Dendritic cell treated with granulocyte-macrophage colony-stimulating factor and Interleukin-4, amounts not matched to agents 40 ng/mL and 50 ng/mL, for 4 days (primary cell): ENCODE results near the gene BTBD7.

Experiments used
- H3K27ac Mint-ChIP-seq: one replicate; pipeline ENCODE4 v1.8.0; 2022; ENCODE audit warnings: mild to moderate bottlenecking, mixed read lengths
- H3K27me3 Mint-ChIP-seq: one replicate; pipeline ENCODE4 v1.8.0; 2022; ENCODE audit warnings: mild to moderate bottlenecking, mixed read lengths
- H3K36me3 Mint-ChIP-seq: one replicate; pipeline ENCODE4 v1.8.0; 2022; ENCODE audit warnings: low read depth, mixed read lengths
- H3K4me1 Mint-ChIP-seq: one replicate; pipeline ENCODE4 v1.8.0; 2022; ENCODE audit warnings: low read depth, mixed read lengths
- H3K4me3 Mint-ChIP-seq: one replicate; pipeline ENCODE4 v1.8.0; 2022; ENCODE audit warnings: mild to moderate bottlenecking, moderate library complexity, mixed read lengths
- H3K9me3 Mint-ChIP-seq: one replicate; pipeline ENCODE4 v1.8.0; 2022; ENCODE audit warnings: mixed read lengths
- intact Hi-C: fragments of 100-400 bp; cut with micrococcal nuclease; formaldehyde crosslinking; loops from one replicate; pipeline ENCODE4 v1.15.0; 2022

Gene BTBD7

GRCh38 chr14:93337143-93337753 is 4.4 kb upstream of the BTBD7 start:
- intact Hi-C loops: loop anchor here (10.0 kb wide), 1 partner anchor 208 kb away; no protein-coding TSS in a partner anchor
- Mint-ChIP-seq H3K9me3 (no peaks in the 10 kb centered on the region), H3K27ac (no peak overlapping the region), H3K4me3 (no peak overlapping the region), H3K4me1 (peaks cover 13% of the 10 kb centered on the region), H3K36me3 (peaks cover 11% of the 10 kb centered on the region), H3K27me3 (no peaks in the 10 kb centered on the region)

- H3K4me1 Mint-ChIP-seq: peaks cover 39% of the 10 kb centered on the region
- H3K27me3 Mint-ChIP-seq: no peaks in the 10 kb centered on the region
- H3K36me3 Mint-ChIP-seq: peaks cover 15% of the 10 kb centered on the region
- H3K27ac Mint-ChIP-seq: peak overlapping the region; percentile 93
- peak overlapping the region; percentile 85 for H3K4me3 Mint-ChIP-seq
- no peaks in the 10 kb centered on the region for H3K9me3 Mint-ChIP-seq
- intact Hi-C loops: loop anchor here (5.0 to 10.0 kb wide), 3 partner anchors 39 to 211 kb away; partner anchors contain the start of genes GON7 and UBR7
These were observed 831 bp upstream of the BTBD7 start for GRCh38 chr14:93333631-93334103.

- intact Hi-C loops: loop anchor here (5.0 to 10.0 kb wide), 3 partner anchors 40 to 212 kb away; partner anchors contain the start of genes GON7 and UBR7
- peaks cover 47% of the 10 kb centered on the region for H3K4me1 Mint-ChIP-seq
- peak overlapping the region; percentile 85 for H3K4me3 Mint-ChIP-seq
- peaks cover 15% of the 10 kb centered on the region for H3K36me3 Mint-ChIP-seq
- no peaks in the 10 kb centered on the region for H3K27me3 Mint-ChIP-seq
- no peaks in the 10 kb centered on the region for H3K9me3 Mint-ChIP-seq
- peak overlapping the region; percentile 93 for H3K27ac Mint-ChIP-seq
These were observed 411 bp downstream of the BTBD7 start for GRCh38 chr14:93332397-93332852.

GRCh38 chr14:93331728-93332396 is 974 bp downstream of the BTBD7 start:
- Mint-ChIP-seq H3K27me3 (no peaks in the 10 kb centered on the region), H3K36me3 (peaks cover 15% of the 10 kb centered on the region), H3K4me1 (peaks cover 48% of the 10 kb centered on the region), H3K27ac (peak overlapping the region; percentile 93), H3K4me3 (peak overlapping the region; percentile 85), H3K9me3 (no peaks in the 10 kb centered on the region)
- intact Hi-C loops: loop anchor here (5.0 to 10.0 kb wide), 3 partner anchors 40 to 213 kb away; partner anchors contain the start of genes GON7 and UBR7

- Mint-ChIP-seq H3K4me3 (peak overlapping the region; percentile 85), H3K27me3 (no peaks in the 10 kb centered on the region), H3K36me3 (peaks cover 15% of the 10 kb centered on the region), H3K4me1 (peaks cover 48% of the 10 kb centered on the region), H3K9me3 (no peaks in the 10 kb centered on the region), H3K27ac (peak overlapping the region; percentile 93)
- intact Hi-C loops: loop anchor here (5.0 to 10.0 kb wide), 3 partner anchors 41 to 214 kb away; partner anchors contain the start of genes GON7 and UBR7
These were observed 1.7 kb downstream of the BTBD7 start for GRCh38 chr14:93331002-93331727.

GRCh38 chr14:93330609-93331000 is 2.2 kb downstream of the BTBD7 start:
- Mint-ChIP-seq H3K36me3 (peaks cover 15% of the 10 kb centered on the region), H3K27me3 (no peaks in the 10 kb centered on the region), H3K4me3 (peak overlapping the region; percentile 85), H3K9me3 (no peaks in the 10 kb centered on the region), H3K4me1 (peaks cover 48% of the 10 kb centered on the region), H3K27ac (peak overlapping the region; percentile 93)
- intact Hi-C loops: loop anchor here (5.0 to 10.0 kb wide), 3 partner anchors 42 to 214 kb away; partner anchors contain the start of genes GON7 and UBR7

GRCh38 chr14:93329965-93330608 is 2.7 kb downstream of the BTBD7 start:
- Mint-ChIP-seq H3K36me3 (peaks cover 16% of the 10 kb centered on the region), H3K4me3 (no peak overlapping the region), H3K27ac (no peak overlapping the region), H3K4me1 (peaks cover 54% of the 10 kb centered on the region), H3K27me3 (no peaks in the 10 kb centered on the region), H3K9me3 (no peaks in the 10 kb centered on the region)
- intact Hi-C loops: loop anchor here (5.0 to 10.0 kb wide), 3 partner anchors 42 to 215 kb away; partner anchors contain the start of genes GON7 and UBR7

- Mint-ChIP-seq H3K27ac (no peak overlapping the region), H3K36me3 (peaks cover 30% of the 10 kb centered on the region), H3K27me3 (no peaks in the 10 kb centered on the region), H3K4me3 (no peak overlapping the region), H3K9me3 (no peaks in the 10 kb centered on the region), H3K4me1 (peaks cover 60% of the 10 kb centered on the region)
- intact Hi-C loops: no loop called here
These were observed 4.3 kb downstream of the BTBD7 start for GRCh38 chr14:93328546-93328945.

- Mint-ChIP-seq H3K4me3 (no peak overlapping the region), H3K9me3 (no peaks in the 10 kb centered on the region), H3K27ac (no peak overlapping the region), H3K4me1 (peaks cover 58% of the 10 kb centered on the region), H3K36me3 (peaks cover 23% of the 10 kb centered on the region), H3K27me3 (no peaks in the 10 kb centered on the region)
- intact Hi-C loops: no loop called here
These were observed 6.6 kb downstream of the BTBD7 start for GRCh38 chr14:93326196-93326595.

- Mint-ChIP-seq H3K36me3 (peaks cover 25% of the 10 kb centered on the region), H3K9me3 (no peaks in the 10 kb centered on the region), H3K4me1 (peaks cover 56% of the 10 kb centered on the region), H3K4me3 (peak overlapping the region; percentile 32), H3K27ac (peak overlapping the region; percentile 86), H3K27me3 (no peaks in the 10 kb centered on the region)
- intact Hi-C loops: no loop called here
These were observed 9.1 kb downstream of the BTBD7 start for GRCh38 chr14:93323600-93324174.

GRCh38 chr14:93322929-93323599 is 9.8 kb downstream of the BTBD7 start:
- H3K4me1 Mint-ChIP-seq: peaks cover 60% of the 10 kb centered on the region
- intact Hi-C loops: no loop called here
- peak overlapping the region; percentile 86 for H3K27ac Mint-ChIP-seq
- peak overlapping the region; percentile 32 for H3K4me3 Mint-ChIP-seq
- peaks cover 25% of the 10 kb centered on the region for H3K36me3 Mint-ChIP-seq
- no peaks in the 10 kb centered on the region for H3K27me3 Mint-ChIP-seq
- no peaks in the 10 kb centered on the region for H3K9me3 Mint-ChIP-seq

- Mint-ChIP-seq H3K4me3 (no peak overlapping the region), H3K9me3 (no peaks in the 10 kb centered on the region), H3K27me3 (no peaks in the 10 kb centered on the region), H3K36me3 (peaks cover 25% of the 10 kb centered on the region), H3K27ac (peak overlapping the region; percentile 44), H3K4me1 (peaks cover 69% of the 10 kb centered on the region)
- intact Hi-C loops: no loop called here
These were observed 12.3 kb downstream of the BTBD7 start for GRCh38 chr14:93320489-93320888.
